Activated T-cell treated with anti-CD3 and anti-CD28 coated beads, Interleukin-2, amount 50 U/mL, for 48 hours (primary cell): Measurements from ENCODE around the gene CXADR.

Source experiments
- DNase-seq, 2 experiments: peaks; one replicate each; pipeline ENCODE4 v3.0.0-alpha.2; 2020

CXADR gene

DNA sequence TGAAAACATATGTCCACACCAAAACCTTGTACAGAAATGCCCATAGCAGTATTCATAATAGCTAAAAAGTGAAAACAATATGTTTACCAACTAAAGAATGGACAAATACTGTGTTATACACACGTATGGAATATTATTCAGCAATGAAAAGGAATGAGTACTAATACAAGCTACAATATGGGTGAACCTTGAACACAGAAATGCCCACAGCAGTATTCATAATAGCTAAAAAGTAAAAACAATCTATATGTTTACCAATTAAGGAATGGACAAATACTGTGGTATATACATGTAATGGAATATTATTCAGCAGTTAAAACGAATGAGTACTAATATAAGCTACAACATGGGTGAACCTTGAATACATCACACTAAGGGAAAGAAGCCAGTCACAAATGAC is 96.8 kb downstream of the CXADR start:
- DNase-seq, result no peak

DNA sequence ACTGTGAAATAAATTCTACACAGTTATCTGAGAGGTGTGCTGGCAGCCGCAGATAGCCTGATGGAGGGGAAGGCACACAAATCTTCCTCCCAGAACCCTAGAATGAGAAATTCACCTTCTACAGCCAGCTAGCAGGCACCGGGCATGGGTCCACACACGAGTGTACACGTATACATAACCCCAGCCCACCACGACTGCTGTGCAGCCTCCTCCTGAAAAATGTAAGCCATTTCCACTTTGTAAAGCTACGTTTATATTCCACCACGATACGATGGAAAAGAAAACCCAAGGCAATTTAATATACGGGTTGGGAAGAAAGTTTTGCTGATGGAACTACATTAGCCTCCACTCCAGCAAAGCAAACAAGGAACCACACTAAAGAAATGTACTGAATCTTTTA is 98.1 kb downstream of the CXADR start:
- peak in 1 of 2 experiments; percentile 16 for DNase-seq

DNA sequence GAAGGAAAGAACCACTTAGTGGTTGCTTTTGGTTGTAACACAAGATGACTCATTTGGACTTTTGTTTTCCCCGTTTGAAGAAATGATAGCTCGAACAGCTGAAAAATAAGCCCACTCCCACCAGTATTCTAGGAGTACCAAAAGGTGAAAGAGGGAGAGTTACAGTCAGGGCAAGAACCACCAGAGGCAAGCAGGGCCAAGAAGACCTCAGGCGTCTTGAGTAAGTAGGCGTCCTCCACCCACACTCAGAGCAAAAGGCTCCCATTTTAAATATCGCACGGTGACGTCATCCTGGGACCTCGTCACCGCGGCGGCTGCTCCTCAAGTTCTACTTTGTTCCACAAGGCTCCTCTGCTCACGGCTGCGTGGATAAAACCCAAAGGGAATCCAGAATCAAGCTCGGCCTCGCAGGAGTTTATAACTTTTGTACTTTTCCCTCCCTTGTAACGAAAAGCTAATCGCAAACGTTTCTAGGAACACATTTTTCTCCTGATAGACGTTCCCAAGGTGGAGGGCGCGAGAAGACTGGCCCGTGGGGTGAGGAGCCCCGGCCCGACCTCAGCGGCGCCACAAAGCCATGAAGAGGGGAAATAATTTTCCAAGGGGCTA is 98.7 kb downstream of the CXADR start:
- DNase-seq, result peak; percentile 86

DNA sequence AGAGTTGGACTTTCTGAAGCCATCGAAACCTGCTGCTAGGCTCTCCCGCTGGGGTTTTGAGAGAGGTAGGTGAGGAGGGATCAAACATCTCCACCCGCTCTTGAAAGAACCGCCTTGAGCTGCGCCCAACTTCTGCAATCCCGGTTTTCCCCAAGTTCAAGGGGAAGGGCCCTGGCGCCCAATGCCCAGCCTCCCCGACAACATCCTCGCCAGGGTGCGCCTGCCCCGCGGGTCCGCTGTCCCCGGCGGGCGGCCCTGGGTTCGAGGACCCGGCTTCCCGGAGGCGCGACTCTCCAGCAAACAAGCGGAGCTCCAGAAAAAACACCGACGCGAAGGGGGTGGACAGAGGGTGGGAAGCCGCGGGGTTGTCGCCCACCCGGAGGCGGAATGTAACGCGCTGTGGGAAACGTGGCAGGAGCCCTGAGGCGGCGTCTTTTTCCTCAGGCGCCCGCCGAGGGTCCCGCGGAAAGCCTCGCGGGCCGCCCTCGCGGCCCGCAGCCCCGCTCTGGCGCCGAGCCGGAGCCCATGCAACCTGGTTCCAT is 99.3 kb downstream of the CXADR start:
- peak in 1 of 2 experiments; percentile 59 for DNase-seq

DNA sequence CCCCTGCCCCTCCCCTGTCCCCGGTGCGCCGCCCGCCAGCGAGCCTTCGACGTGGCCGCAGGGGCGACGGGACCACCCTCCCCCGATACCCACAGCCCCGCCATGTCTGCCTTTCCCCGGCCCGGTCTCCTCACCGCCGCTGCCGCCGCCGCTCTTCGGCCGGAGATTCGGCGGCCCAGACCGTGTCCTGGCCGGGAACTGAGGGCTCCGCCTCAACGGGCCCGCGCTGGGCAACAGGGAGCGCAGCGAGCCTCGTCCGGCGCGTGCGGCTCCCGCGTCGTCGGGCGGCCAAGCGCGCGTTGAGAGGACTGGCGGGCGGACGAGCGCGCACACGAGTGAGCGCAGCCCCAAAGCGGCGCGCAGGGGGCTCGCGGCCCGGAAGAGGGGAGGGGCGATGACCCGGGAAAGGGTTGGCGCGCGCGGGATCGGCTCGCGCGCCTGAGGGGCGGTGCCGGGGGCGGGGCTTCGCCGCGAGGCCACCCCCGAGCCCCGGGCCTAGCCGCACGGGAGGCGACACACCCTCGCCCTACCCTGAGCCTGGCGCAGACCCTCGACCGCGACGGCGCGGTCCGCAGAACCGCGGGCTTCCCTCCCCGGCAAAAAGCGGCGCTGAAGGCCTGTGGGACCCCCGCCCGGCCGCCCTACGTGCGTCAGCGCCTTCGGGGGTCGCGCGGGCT is 99.9 kb downstream of the CXADR start, which contains the start of gene BTG3:
TSS of gene BTG3 (minus strand) at position 337 of the 677 bp plus-strand sequence. CDS start 3,757 bp downstream, outside the sequence.
- DNase-seq, result peak; percentile 83 to 88

DNA sequence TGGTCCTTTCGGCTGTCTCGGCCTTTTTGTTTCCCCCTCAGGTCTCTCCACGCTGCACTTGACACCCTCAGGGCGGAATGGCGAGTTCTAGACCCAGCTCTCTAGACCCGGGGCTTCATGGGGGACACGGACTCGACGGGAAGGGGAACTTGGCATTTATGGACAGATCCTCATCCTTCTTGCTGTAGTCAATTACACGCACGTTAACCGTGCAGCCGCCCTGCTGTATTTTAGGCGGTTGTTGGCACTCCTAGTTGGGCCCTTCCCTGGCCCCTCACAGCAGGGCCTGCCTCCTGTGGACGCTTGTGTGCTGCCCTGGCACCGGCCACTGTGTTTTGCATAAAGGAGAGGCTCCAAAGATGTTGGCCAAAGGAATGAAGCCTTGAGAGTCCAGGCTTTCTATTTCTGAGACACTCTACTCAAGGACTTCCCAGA is 100.4 kb downstream of the CXADR start:
- DNase-seq, result no peak

DNA sequence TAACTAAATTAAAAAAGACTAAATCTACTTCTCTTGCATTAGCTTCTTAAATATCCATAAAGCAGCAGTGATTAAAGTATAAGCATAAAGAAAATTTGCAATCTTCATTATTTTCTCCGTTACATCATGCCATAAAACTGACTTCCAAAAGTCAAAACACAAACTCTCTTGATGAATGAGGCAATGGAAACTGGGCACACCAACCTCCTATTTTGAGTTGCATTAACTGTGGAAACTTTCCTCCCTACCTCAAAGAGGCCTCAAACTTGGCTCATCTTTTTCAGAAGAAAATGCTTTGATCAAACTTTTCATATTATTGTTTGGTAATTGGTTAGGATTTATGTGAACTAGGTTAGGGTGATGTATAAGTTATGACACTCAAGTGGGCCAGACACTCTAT is 104.0 kb downstream of the CXADR start:
- no peak for DNase-seq

DNA sequence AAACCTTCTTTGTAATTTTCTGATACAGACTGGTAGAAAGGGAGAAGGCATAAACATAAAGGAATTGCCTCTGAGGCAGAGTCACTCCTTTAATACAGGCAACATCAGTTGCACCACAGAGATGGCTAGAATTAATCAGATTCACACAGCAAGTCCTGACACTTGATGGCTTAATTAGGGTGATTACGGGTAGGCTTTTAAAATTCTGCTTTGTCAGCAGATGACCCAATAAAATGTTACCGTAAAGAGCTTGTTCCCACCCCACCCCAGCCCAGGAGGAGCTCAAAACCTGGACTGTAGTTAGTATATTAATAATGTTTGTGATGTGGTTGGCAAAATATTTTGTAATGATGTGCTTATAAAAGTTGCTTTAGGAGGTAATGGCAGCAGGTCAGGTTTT is 109.2 kb downstream of the CXADR start:
- no peak for DNase-seq

DNA sequence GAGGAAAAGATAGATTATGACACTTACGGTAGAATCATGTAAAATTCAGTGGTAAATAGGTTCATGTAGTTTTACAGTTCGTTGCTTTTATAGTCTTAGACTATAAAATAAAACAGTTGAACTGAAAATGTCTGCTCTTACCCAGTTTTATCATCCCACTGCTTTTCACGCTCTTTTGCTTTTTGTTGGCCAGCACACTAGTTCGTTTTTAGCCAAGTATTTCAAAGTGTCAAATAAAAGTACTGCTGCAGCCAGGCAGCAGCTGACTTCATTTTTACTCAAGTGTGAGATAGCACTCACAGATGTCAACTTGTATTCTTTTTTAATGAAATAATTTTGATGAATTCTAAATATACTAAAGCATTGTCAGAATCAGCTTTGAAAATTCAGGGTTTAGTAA is 118.4 kb downstream of the CXADR start:
- no peak for DNase-seq

DNA sequence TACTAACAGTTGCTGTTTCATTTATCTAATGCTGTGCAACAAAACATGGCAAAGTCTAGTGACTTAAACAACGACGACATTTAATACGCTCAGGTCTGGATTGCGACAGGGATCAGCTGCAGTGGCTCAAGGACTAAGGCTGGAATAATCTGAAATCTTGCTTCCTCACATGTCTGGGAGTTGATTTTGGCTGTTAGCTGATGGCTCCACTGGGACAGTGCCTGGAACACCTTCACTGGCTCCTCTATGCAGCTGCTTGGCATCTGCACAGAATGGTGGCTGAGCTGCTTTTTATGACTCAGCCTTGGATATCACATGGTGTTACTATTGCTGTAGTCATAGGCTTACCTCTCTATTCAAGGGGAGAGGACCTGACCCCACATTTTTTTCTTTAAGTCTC is 123.9 kb downstream of the CXADR start:
- no peak for DNase-seq

DNA sequence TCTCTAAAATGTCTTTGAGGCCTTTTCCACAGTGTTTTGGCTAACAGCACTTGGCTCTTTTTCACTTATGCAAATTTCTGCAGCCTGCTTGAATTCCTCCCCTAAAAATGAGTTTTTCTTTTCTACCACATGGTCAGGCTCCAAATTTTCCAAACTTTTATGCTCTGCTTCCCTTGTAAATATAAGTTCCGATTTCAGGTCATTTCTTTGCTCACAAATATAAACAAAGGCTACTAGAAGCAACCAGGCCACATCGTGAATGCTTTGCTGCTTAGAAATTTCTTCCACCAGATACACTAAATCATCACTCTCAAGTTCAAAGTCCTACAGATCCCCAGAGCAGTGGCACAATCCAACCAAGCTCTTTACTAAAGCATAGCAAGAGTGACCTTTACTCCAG is 128.0 kb downstream of the CXADR start:
- no peak for DNase-seq
